GM12891 (cell line): ENCODE data around the gene TRIO.

Experiments
- DNase-seq: peaks from one replicate; pipeline ENCODE4 v3.0.0; 2011; ENCODE audit warnings: low spot score; ENCODE audit not compliant: insufficient read length
- FAIRE-seq: peaks from 2 replicates; lab custom pipeline; 2011; peaks lifted over from hg19 to GRCh38; lab: Jason Lieb, UNC
- PAX5 ChIP-seq: IDR thresholded peaks from 2 replicates; pipeline ENCODE4 v1.6.1; 2011; ENCODE audit warnings: low read length, moderate library complexity, mild to moderate bottlenecking; ENCODE audit not compliant: insufficient read depth, severe bottlenecking
- POLR2A ChIP-seq: IDR thresholded peaks from 2 replicates; pipeline ENCODE4 v1.6.1; 2011; ENCODE audit warnings: low read depth, low read length, control low read depth
- POLR2AphosphoS5 ChIP-seq: IDR thresholded peaks from 2 replicates; pipeline ENCODE4 v1.6.1; 2011; ENCODE audit warnings: low read depth, low read length, control low read depth
- POU2F2 ChIP-seq: IDR thresholded peaks from 2 replicates; pipeline ENCODE4 v1.6.1; 2011; ENCODE audit warnings: low read depth, mild to moderate bottlenecking, control low read depth, low read length, moderate library complexity
- SPI1 ChIP-seq: IDR thresholded peaks from 2 replicates; pipeline ENCODE4 v1.6.1; 2011; ENCODE audit warnings: low read depth, low read length, control low read depth
- TAF1 ChIP-seq: IDR thresholded peaks from 2 replicates; pipeline ENCODE4 v1.6.1; 2011; ENCODE audit warnings: low read depth, low read length, control low read depth

The TRIO gene

DNA sequence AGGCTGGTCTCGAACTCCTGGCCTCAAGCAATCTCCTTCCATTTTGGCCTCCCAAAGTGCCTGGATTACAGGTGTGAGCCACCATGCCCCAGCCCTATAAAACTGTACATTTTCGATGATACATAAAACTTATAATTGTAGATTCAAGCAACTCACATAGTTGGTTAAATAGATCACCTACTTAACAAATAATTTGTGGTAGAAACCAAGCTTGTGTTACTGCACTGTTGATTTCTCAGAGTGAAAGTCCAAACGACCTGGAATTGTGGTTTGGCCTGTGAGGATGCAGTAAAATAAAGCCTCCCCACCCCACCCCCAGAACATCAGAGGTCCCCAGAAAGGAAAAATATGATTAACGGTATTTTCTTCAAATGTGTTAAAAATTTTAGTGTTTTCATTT, 92.7 kb downstream of the TRIO start:
- FAIRE-seq (no peak), DNase-seq (no peak)
- TF ChIP-seq TAF1 (no peak), POLR2AphosphoS5 (no peak), POLR2A (no peak), PAX5 (no peak), SPI1 (no peak), POU2F2 (no peak)

- no peak for TF ChIP-seq SPI1
- TF ChIP-seq TAF1: no peak
- TF ChIP-seq POLR2A: no peak
- no peak for TF ChIP-seq POLR2AphosphoS5
- TF ChIP-seq POU2F2: no peak
- no peak for DNase-seq
- no peak for FAIRE-seq
These were observed 93.6 kb downstream of the TRIO start for GRCh38 chr5:14236757-14237156.

GRCh38 chr5:14237317-14238086, 94.4 kb downstream of the TRIO start:
- TF ChIP-seq PAX5 (no peak), POLR2A (no peak), POLR2AphosphoS5 (no peak), POU2F2 (no peak), TAF1 (no peak), SPI1 (no peak)
- no peak for DNase-seq
- FAIRE-seq: no peak

- no peak for TF ChIP-seq POU2F2
- no peak for TF ChIP-seq SPI1
- TF ChIP-seq TAF1: no peak
- TF ChIP-seq POLR2A: no peak
- no peak for TF ChIP-seq POLR2AphosphoS5
- FAIRE-seq (no peak), DNase-seq (no peak)
These were observed 95.1 kb downstream of the TRIO start for GRCh38 chr5:14238272-14238671.

- DNase-seq (no peak), FAIRE-seq (no peak)
- TF ChIP-seq PAX5: no peak
- no peak for TF ChIP-seq TAF1
- no peak for TF ChIP-seq SPI1
- TF ChIP-seq POLR2A: no peak
- no peak for TF ChIP-seq POU2F2
- TF ChIP-seq POLR2AphosphoS5: no peak
These were observed 96.3 kb downstream of the TRIO start for GRCh38 chr5:14239404-14239803.

GRCh38 chr5:14239951-14240350, 96.8 kb downstream of the TRIO start:
- no peak for FAIRE-seq
- TF ChIP-seq PAX5: no peak
- TF ChIP-seq POU2F2: no peak
- TF ChIP-seq SPI1: no peak
- TF ChIP-seq POLR2AphosphoS5: no peak
- no peak for TF ChIP-seq TAF1
- no peak for TF ChIP-seq POLR2A
- no peak for DNase-seq

- FAIRE-seq (no peak), DNase-seq (no peak)
- TF ChIP-seq TAF1 (no peak), POU2F2 (no peak), SPI1 (no peak), PAX5 (no peak), POLR2AphosphoS5 (no peak), POLR2A (no peak)
These were observed 97.2 kb downstream of the TRIO start for GRCh38 chr5:14240359-14240758.

DNA sequence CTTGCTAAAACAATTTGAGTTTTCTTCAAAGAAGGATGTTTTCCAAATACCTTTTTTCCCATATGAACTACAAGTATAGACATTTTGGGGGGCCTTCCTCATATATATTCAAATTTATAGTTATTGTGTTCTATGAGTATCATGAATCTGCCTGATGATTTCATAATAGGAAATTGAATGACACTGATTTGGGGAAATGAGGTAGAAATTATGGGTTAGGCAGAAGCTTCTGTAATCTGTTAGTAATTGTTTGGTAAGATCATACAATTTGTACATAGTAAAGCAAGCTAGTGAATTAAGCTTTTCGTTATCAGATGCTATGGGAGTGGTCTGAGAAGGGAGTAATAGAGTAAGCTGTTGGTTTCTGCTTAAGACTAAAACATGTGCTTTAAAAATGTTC, 98.0 kb downstream of the TRIO start:
- FAIRE-seq (no peak), DNase-seq (no peak)
- no peak for TF ChIP-seq SPI1
- no peak for TF ChIP-seq TAF1
- no peak for TF ChIP-seq POLR2AphosphoS5
- TF ChIP-seq POLR2A: no peak
- TF ChIP-seq PAX5: no peak
- TF ChIP-seq POU2F2: no peak

DNA sequence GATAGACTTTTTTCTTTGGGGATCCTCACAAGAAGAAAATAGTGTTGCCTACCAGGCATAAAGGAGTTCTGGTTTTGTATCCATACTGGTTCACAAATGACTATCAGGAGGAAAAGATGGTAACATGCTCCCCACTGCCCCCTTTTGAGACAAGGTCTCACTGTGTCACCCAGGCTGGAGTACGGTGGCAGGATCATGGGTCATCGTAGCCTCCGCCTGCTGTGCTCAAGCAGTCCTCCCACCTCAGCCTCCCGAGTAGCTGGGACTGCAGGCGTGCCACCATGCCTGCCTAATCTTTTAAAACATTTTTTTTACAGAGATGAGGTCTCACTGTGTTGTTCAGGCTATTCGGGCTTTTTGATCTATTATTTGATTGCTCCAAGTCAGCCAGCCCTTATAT, 99.3 kb downstream of the TRIO start:
- DNase-seq: no peak
- no peak for FAIRE-seq
- TF ChIP-seq SPI1 (no peak), POLR2A (no peak), POU2F2 (no peak), POLR2AphosphoS5 (no peak), TAF1 (no peak), PAX5 (no peak)

GRCh38 chr5:14242871-14243383, 99.8 kb downstream of the TRIO start:
- no peak for TF ChIP-seq SPI1
- no peak for TF ChIP-seq PAX5
- no peak for TF ChIP-seq POU2F2
- TF ChIP-seq POLR2AphosphoS5: no peak
- TF ChIP-seq TAF1: no peak
- TF ChIP-seq POLR2A: no peak
- DNase-seq: no peak
- FAIRE-seq: no peak
